ENCODE results near the gene NTRK1. TPM values are rescaled to one million over a fixed set of nuclear protein-coding genes. Genes with fewer than 3 reads are reported as not detected.

NTRK1 gene
- total and polyA plus RNA-seq, 2 donors (not counting 1 experiment from before 2014, with no cell fraction given) = not detected

- Histone ChIP-seq H3K4me2 (replicated peaks; ENCODE audit: low read depth, low read length, poor library complexity, severe bottlenecking) (no peak overlapping the region), H3K79me2 (ENCODE audit: control insufficient read depth, insufficient read depth, low read length) (no peaks in the 10 kb centered on the region), H2AFZ (ENCODE audit: insufficient read depth, low read depth, low read length, poor library complexity, severe bottlenecking) (no peak overlapping the region), H3K27me3 (replicated peaks in 1 of 4; ENCODE audit: control extremely low read depth in 1 of 4, control insufficient read depth in 3 of 4, insufficient read depth in 4 of 4, low read length in 3 of 4) (peaks cover 0 to 69% (median 34%) of the 10 kb centered on the region in 4 experiments), H3K27ac (ENCODE audit: low read length in 2 of 2) (no peak overlapping the region), H3K36me3 (replicated peaks in 1 of 2; ENCODE audit: control extremely low read depth in 1 of 2, control insufficient read depth in 1 of 2, extremely low read depth in 1 of 2, insufficient read depth in 2 of 2, low read length in 1 of 2) (no peaks in the 10 kb centered on the region), H4K20me1 (ENCODE audit: control insufficient read depth, insufficient read depth, low read length, poor library complexity, severe bottlenecking) (no peaks in the 10 kb centered on the region), H3K9me3 (ENCODE audit: control extremely low read depth in 1 of 3, control insufficient read depth in 2 of 3, insufficient read depth in 1 of 3, low read length in 2 of 3) (peaks cover 0 to 3% (median 0%) of the 10 kb centered on the region in 3 donors), H3K4me3 (ENCODE audit: control extremely low read depth in 1 of 5, extremely low read depth in 1 of 5, insufficient read depth in 1 of 5, low read depth in 2 of 5, low read length in 4 of 5) (no peak overlapping the region), H3K4me1 (ENCODE audit: control insufficient read depth in 2 of 2, insufficient read depth in 2 of 2, low read length in 2 of 2) (peaks cover 23 to 30% of the 10 kb centered on the region in 2 donors), H3K9ac (ENCODE audit: low read length) (no peak overlapping the region)
- Mint-ChIP-seq H3K4me3 (peak overlapping the region; percentile 33), H3K27ac (no peak overlapping the region), H3K9me3 (ENCODE audit: insufficient read depth) (no peaks in the 10 kb centered on the region), H3K27me3 (peaks cover 65% of the 10 kb centered on the region), H3K4me1 (peaks cover 18% of the 10 kb centered on the region)
- ChIA-PET CTCF (interaction anchor here (0.5 to 1.4 kb wide), 5 partner anchors 20 to 176 kb away, joined by 3 to 6 read pairs (median 4); no protein-coding TSS in a partner anchor), POLR2A (no interaction called here)
- ATAC-seq (ENCODE audit: low read depth) (no peak), DNase-seq (no peak)
- WGBS (ENCODE audit: insufficient coverage) = 55% methylated on average over 5 of the region's 5 CpGs
- intact Hi-C loops (cut with micrococcal nuclease) = no loop called here
- TF ChIP-seq CTCF (IDR thresholded peaks at IDR 0.05) (no peak), EZH2 (IDR thresholded peaks at IDR 0.05; ENCODE audit: borderline replicate concordance, insufficient read depth, low read depth, low read length, poor library complexity, severe bottlenecking) (no peak)
Measured at GRCh38 chr1:156858555-156858956, 2.1 kb upstream of the NTRK1 start.

- H3K79me2 ChIP-seq (ENCODE audit: control insufficient read depth, insufficient read depth, low read length) = no peaks in the 10 kb centered on the region
- ChIA-PET POLR2A (no interaction called here), CTCF (interaction anchor here (0.5 to 4.0 kb wide), 11 partner anchors 20 to 201 kb away, joined by 3 to 99 read pairs (median 4); partner anchors contain the start of genes ISG20L2 and METTL25B)
- peak within 1 kb of the TSS; percentile 93 for H3K4me2 ChIP-seq (replicated peaks; ENCODE audit: low read depth, low read length, poor library complexity, severe bottlenecking)
- 15% methylated on average over 27 of the region's 39 CpGs for WGBS (ENCODE audit: insufficient coverage)
- intact Hi-C loops (cut with micrococcal nuclease) = no loop called here
- no peak within 1 kb of the TSS for H3K27ac Mint-ChIP-seq
- H3K9me3 ChIP-seq (ENCODE audit: control extremely low read depth in 1 of 3, control insufficient read depth in 2 of 3, insufficient read depth in 1 of 3, low read length in 2 of 3) = peaks cover 0 to 3% (median 0%) of the 10 kb centered on the region in 3 donors
- no peaks in the 10 kb centered on the region for H3K9me3 Mint-ChIP-seq (ENCODE audit: insufficient read depth)
- no peak for TF ChIP-seq CTCF (IDR thresholded peaks at IDR 0.05)
- no peak for TF ChIP-seq EZH2 (IDR thresholded peaks at IDR 0.05; ENCODE audit: borderline replicate concordance, insufficient read depth, low read depth, low read length, poor library complexity, severe bottlenecking)
- H3K27me3 Mint-ChIP-seq = peaks cover 66% of the 10 kb centered on the region
- peaks cover 18% of the 10 kb centered on the region for H3K4me1 Mint-ChIP-seq
- peak within 1 kb of the TSS in 3 of 5 experiments; percentile 41 to 54 (median 48) for H3K4me3 ChIP-seq (ENCODE audit: control extremely low read depth in 1 of 5, extremely low read depth in 1 of 5, insufficient read depth in 1 of 5, low read depth in 2 of 5, low read length in 4 of 5)
- peaks cover 0 to 70% (median 38%) of the 10 kb centered on the region in 4 experiments for H3K27me3 ChIP-seq (replicated peaks in 1 of 4; ENCODE audit: control extremely low read depth in 1 of 4, control insufficient read depth in 3 of 4, insufficient read depth in 4 of 4, low read length in 3 of 4)
- peak within 1 kb of the TSS; percentile 83 for H3K4me3 Mint-ChIP-seq
- DNase-seq (no peak), ATAC-seq (ENCODE audit: low read depth) (no peak)
- peak within 1 kb of the TSS; percentile 64 for H2AFZ ChIP-seq (ENCODE audit: insufficient read depth, low read depth, low read length, poor library complexity, severe bottlenecking)
- peaks cover 23 to 30% of the 10 kb centered on the region in 2 donors for H3K4me1 ChIP-seq (ENCODE audit: control insufficient read depth in 2 of 2, insufficient read depth in 2 of 2, low read length in 2 of 2)
- H3K9ac ChIP-seq (ENCODE audit: low read length) = peak within 1 kb of the TSS; percentile 52
- no peaks in the 10 kb centered on the region for H4K20me1 ChIP-seq (ENCODE audit: control insufficient read depth, insufficient read depth, low read length, poor library complexity, severe bottlenecking)
- H3K27ac ChIP-seq (ENCODE audit: low read length in 2 of 2) = no peak within 1 kb of the TSS
- no peaks in the 10 kb centered on the region for H3K36me3 ChIP-seq (replicated peaks in 1 of 2; ENCODE audit: control extremely low read depth in 1 of 2, control insufficient read depth in 1 of 2, extremely low read depth in 1 of 2, insufficient read depth in 2 of 2, low read length in 1 of 2)
Measured at GRCh38 chr1:156858959-156859522, 1.6 kb upstream of the NTRK1 start, which contains the start of gene INSRR. Gene INSRR (minus strand): TSS chr1:156859117. CDS start chr1:156858621, 496 bp downstream.

Measured in B cell (primary cell).